Measurements from ENCODE around the gene RAMP1.
A peak's percentile ranks its signal among the peaks of the same experiment; 100 is the strongest.
"Not testable (repeated sequence)": the region's sequence is repeated elsewhere in the genome, so short reads cannot be mapped to it uniquely, and the experiment has no call there.

RAMP1 gene

GRCh38 chr2:237921967-237922492 lies 62.6 kb downstream of the RAMP1 start:
- no peak for DNase-seq

DNA sequence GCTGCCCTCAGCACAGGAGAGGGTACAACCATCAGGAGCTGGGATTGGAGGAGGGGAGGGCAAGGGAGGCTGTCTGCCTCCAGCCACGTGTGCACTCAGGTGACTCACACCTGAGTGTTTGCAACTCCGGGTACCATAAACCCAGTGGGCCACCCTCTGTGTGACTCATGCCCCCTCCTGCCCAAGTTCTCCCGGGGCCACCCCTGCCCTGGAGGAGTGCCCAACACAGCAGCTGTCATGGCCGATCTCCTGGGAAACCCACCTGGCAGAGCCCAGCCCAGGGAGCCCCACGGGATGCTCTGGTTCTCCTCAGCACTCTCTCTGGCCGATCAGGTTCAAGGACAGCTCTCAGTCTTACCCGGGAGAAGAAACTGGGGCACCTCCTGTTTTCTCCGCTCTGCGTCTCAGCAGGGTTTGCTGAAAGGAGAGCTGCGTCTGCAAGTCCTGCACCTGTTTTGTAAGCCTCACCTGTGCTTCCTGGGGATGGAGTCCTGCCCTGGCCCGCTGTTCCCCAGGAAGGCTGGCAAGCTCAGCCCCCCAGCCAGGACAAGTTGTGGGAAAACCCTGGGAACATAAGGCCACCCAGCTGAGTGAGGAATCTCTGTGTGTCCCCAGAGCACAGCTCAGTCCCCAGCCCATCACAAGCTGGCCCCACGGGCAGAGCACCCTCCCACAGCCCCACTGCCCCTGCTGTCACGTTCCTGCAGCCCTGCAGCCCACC lies 63.4 kb downstream of the RAMP1 start:
- no peak for DNase-seq

GRCh38 chr2:237923481-237924163 lies 64.2 kb downstream of the RAMP1 start:
- peak; percentile 67 for DNase-seq

DNA sequence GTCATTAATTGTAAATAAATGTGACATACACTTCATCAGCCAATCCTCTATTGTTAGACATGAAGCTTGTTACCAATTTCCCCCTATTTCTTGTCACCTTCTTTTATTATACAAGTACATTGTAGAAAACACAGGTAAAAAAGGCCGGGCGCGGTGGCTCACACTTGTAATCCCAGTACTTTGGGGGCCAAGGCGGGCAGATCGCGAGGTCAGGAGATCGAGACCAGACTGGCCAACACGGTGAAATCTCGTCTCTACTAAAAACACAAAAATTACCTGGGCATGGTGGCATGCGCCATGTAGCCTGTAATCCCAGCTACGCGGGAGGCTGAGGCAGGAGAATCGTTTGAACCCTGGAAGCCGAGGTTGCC lies 64.7 kb downstream of the RAMP1 start:
- DNase-seq = no peak

DNA sequence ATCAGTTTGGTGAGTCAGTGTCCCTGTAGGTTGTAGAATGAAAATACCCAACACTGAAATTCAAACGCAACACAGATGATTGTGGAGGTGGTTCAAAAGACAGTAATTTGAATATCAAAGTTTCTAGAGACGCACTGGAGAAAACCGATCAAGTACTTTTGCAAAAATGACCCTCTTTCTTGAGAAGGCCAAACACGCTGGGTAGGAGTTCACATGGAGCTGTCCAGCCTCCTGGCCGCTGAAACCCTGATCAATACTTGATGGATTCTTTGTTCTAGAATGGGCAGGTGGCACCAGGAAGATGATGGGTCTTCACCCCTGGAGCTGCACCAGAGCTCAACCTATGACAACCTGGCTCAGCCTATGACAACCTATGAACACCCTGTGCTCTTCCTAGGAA lies 67.7 kb downstream of the RAMP1 start:
- DNase-seq = no peak

DNA sequence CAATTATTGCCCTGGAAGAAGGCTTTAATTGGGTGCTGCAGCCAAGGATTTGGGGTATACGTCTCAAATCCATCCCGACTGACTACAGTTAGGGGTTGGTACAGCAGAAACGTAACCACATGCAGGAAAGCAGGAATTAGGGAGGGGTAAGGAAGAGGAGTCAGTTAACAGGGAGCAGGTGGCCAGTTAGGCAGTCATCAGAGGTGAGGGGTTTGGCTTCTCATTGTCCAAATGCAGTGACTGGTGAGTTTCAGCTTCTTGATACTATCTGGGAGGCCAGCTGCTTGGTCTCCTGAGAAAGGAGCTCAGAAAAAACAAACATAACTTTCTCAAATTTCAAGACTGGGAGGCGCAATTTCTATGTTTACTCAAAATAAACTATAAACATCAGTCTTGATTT lies 68.6 kb downstream of the RAMP1 start:
- no peak for DNase-seq

GRCh38 chr2:237929979-237930378 lies 70.6 kb downstream of the RAMP1 start:
- DNase-seq = no peak

DNA sequence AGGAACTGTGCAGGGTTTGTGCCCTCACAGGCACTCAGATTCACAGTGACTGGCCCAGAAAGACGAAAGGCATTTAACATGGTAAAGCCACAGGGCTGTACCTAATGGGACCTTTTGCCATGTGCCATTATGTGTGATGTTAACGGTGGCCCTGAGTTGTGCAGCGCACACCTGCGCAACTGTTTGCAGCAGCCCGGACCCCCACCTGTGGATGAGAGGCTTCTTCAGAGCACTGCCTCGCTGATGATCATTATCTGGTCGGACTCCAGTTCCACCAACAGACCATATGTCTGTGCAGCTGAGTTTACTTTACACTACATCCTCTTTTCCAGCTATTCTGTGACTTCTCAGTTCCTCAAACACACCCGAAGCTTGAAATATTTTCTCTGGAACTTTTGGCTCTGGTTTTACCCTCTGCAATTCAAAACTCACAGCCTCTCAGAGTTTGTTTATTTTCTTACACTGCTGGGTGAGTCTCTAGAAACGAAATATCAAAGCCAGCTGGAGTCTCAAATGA lies 71.8 kb downstream of the RAMP1 start:
- DNase-seq = no peak

GRCh38 chr2:237932731-237933131 lies 73.3 kb downstream of the RAMP1 start:
- DNase-seq = no peak

DNA sequence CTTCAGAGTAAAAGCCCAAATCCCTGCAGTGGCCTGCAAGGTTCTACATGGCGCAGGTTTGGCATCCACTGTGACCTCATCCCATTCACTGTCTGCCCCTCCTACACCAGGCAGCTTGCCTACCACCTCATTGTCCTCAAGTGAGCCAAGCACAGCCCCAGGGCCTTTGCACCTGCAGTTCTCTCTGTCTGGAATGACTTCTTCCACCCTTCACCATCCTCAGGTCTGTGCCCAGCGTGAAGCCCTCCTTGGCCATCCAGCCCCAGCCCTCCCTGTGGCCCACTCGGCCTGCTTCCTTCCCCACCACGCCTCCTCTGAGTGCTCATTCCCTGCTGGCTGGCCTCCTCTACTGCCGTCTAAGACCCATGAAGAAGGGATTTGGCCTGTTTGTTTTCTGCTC lies 74.8 kb downstream of the RAMP1 start:
- no peak for DNase-seq

DNA sequence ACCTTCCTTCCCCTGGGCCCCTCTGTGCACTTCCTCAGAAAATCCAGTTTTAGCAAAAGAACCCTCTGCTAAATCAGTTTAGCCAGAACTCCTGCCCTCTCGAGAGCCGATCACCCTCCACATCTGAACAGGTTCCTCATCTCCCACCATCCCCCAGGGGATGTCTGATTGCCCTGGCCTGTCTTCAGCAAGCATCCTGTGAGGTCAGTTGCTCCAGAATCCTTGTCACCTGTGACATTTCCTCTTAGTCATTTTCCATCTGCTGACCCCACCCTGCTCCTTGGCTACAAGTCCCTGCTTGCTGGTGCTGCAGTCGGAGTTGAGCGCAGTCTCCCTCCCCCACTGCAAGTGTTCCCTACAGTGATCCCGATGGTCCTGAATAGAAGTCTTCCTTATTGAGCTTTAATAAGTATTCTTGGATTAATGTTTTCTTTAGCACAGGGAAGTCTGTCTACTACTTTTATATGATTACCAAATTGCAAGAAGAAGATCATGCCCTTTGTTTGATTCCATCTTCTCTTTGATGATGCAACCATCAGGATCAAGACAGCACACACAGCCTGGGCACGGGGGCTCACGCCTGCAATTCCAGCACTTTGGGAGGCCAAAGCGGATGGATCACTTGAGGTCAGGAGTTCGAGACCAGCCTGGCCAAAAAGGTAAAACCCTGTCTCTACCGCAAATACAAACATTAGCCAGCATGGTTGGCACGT lies 76.5 kb downstream of the RAMP1 start:
- no peak for DNase-seq

DNA sequence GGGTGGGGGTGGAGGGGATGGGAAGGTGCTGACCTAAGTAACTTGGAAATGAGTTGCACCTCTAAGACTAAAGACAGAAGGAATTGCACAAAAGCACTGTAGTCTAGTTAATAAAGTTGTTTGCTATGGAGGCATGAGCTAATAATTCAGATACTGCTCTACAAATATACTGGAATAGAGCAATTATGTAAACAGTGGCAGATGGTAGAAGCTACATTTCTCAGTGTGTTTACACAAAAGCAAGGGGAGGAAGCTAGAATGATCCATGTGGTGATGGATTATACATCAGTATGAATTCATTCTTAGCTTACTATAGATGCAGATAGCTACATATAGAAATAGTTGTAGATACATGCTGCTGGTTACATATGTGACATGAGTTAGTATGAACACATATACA lies 79.8 kb downstream of the RAMP1 start:
- DNase-seq = no peak

DNA sequence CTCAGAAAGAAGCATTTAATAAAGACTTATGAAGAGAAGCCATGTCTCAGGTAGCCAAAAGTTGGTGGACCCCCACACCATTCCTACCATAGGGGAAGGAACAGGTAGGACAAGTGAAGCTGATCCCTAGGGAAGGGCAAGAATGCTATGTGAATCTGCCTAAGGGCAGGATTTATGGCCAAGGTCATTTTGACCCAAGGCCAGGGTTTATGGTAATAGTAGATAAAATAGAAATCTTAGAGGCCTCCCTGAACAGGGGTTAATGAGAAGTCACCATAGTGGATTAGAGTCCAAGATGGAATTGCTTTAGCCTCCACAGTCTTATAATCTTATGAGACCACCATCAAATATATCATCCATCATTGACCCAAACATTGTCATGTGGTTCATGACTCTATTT lies 81.4 kb downstream of the RAMP1 start:
- DNase-seq = no peak

GRCh38 chr2:237941239-237941638 lies 81.8 kb downstream of the RAMP1 start:
- no peak for DNase-seq

DNA sequence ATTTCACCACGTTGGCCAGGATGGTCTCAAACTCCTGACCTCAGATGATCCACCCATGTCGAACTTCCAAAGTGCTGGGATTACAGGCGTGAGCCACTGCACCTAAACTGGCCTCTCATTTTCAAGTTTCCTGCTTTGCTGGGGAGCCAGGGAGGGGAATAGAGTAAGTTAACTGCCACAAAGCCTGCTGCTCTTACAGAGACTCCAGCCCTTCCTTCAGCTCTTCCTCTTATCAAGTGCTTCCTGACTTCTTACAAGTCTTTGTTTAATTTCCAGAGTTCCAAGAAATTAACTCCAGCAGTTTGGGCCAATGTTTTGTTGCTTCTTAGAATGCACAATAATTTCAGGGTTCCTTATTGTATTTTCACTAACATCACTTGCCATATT lies 83.1 kb downstream of the RAMP1 start:
- no peak for DNase-seq

DNA sequence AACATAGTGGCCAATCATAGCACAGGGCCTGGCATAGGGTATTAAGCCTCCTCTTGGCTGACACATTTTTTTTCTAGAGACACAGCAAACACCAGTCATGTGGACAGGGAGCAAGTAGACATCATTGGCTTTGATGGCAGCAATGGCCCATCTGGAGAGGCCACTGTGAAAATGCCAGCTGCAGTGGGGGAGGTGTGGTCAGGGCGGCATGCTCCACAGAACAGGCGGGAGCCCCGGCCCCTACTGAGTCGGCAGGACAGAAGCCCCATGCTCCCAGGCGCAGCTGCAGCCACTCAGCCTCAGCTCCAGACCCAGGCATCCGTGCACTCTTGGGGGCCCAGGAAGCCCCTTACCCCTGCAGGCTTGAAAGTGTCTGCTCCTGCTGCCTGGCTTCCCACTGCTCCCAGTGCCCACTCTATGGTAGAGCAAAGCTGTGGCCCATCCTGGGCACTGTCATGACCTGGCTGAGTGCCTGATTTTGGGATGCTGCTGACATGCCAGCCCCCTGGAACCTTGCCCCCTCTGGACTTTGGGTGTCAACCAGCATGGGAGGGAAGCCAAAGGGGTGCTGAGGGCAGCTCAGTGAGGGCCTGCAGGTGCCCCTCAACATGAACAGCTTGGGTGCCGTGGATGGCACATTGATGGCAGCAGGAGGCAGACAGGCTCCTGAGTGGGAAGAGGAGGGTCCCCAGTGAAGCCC lies 84.1 kb downstream of the RAMP1 start:
- no peak for DNase-seq

DNA sequence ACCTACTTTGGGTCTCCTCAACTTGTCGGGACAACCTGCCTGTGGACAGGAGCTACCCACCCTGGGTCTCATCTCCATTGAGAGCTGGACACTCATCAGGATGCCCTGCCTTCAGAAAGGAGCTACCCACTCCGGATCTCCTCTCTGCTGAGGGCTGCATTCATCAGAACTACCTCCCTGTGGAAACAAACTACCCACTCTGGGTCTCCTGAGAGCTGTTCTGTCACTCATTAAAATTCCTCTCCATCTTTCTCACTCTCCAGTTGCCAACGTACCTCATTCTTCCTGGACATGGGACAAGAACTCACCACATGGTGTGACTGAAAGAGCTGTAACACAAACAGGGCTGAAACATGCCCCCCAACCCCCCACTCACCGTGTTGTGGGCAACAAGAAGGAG lies 84.9 kb downstream of the RAMP1 start:
- DNase-seq = no peak

GRCh38 chr2:237946423-237946822 lies 87.0 kb downstream of the RAMP1 start:
- no peak for DNase-seq

- DNase-seq = not testable (repeated sequence)
These were observed 91.9 kb downstream of the RAMP1 start for GRCh38 chr2:237951354-237951753.

DNA sequence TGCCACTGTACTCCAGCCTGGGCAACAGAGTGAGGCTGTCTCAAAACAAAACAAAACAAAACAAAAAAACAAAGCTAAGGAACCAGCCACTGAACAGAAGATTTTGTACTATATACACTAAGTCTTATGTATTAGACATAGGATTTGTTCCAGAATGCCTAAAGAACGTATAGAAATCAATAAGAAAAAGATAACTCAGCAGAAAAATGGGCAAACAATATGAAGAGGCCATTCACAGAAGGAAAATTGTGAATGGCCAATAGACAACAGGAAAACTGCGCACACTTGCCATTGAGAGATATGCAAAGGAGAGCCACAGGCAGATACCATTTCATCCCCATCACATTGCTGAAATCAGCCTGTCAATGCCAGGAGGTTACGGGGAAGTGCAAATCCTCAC lies 92.5 kb downstream of the RAMP1 start:
- DNase-seq = no peak

- no peak for DNase-seq
These were observed 93.4 kb downstream of the RAMP1 start for GRCh38 chr2:237952851-237953250.

DNA sequence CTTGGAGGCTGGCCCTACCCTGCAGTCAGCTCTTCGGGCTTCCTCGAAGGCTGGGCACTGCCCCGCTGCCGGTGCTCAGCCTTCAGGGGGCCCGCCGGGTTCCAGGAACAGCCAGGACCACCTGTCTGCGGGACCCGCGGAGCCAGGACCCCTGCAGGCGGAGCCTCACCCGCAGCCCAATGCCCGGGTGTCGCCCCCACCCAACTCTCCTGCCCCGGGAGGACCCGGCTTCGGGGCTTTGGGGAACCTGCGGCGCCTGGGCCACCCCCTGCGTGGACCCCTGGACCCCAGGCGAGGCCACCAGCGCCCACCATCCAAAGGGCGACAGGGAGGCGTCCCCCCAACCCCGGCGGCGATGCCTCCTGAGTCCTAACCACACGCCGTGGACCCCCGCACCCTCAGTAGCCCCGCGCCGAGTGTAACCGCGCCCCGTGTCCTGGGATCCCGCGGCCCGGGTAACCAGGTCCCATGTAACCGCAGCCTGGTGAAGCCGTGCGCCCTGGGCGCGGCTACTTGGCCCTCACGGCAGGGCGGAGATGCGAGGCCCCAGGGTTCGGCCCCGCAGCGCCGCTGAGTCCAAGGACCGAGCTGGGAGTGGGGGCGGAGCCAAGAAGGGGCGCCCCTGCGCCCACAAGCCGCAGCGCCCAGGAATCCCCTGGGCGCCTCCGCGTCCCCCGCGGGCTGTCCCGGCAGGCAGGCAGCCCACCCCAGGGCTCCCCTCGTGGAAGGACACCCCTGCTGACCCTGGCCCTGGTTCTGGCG lies 96.4 kb downstream of the RAMP1 start:
- no peak for DNase-seq

- DNase-seq = no peak
These were observed 96.9 kb downstream of the RAMP1 start for GRCh38 chr2:237956402-237956736.
